AG20443 (cell line): ENCODE results near the gene IFT20.
"Not testable (repeated sequence)": the region's sequence is repeated elsewhere in the genome, so short reads cannot be mapped to it uniquely, and the experiment has no call there.

ENCODE experiments used
- DNase-seq: peaks from one replicate; pipeline ENCODE4 v3.0.0; 2012; ENCODE audit warnings: low spot score, mixed read lengths

The IFT20 gene

GRCh38 chr17:28363776-28364650, 28.7 kb upstream of the IFT20 start:
- DNase-seq, result no peak

- no peak for DNase-seq
These were observed 27.9 kb upstream of the IFT20 start for GRCh38 chr17:28363186-28363585.

- DNase-seq, result no peak
These were observed 22.6 kb upstream of the IFT20 start for GRCh38 chr17:28357901-28358197.

- peak; percentile 98 for DNase-seq
These were observed 22.0 kb upstream of the IFT20 start, which contains the start of gene POLDIP2 for GRCh38 chr17:28357061-28357900. Gene POLDIP2 (minus strand): TSS chr17:28357527. CDS start chr17:28357448, 79 bp downstream.

- DNase-seq, result no peak
These were observed 15.0 kb upstream of the IFT20 start for GRCh38 chr17:28350271-28350670.

GRCh38 chr17:28348979-28349378, 13.7 kb upstream of the IFT20 start:
- DNase-seq, result no peak

GRCh38 chr17:28347261-28347891, 12.1 kb upstream of the IFT20 start:
- DNase-seq, result peak; percentile 83

GRCh38 chr17:28346746-28347246, 11.5 kb upstream of the IFT20 start:
- no peak for DNase-seq

GRCh38 chr17:28346199-28346580, 10.9 kb upstream of the IFT20 start:
- DNase-seq, result no peak

- no peak for DNase-seq
These were observed 10.3 kb upstream of the IFT20 start for GRCh38 chr17:28345419-28346198.

GRCh38 chr17:28344435-28344901, 9.2 kb upstream of the IFT20 start:
- DNase-seq, result no peak

- DNase-seq, result no peak
These were observed 8.7 kb upstream of the IFT20 start for GRCh38 chr17:28344011-28344410.

GRCh38 chr17:28343491-28343932, 8.2 kb upstream of the IFT20 start:
- no peak for DNase-seq

GRCh38 chr17:28342313-28342712, 7.0 kb upstream of the IFT20 start:
- no peak for DNase-seq

GRCh38 chr17:28341516-28341915, 6.2 kb upstream of the IFT20 start:
- no peak for DNase-seq

GRCh38 chr17:28340374-28340773, 5.1 kb upstream of the IFT20 start:
- no peak for DNase-seq

GRCh38 chr17:28339431-28339830, 4.2 kb upstream of the IFT20 start:
- DNase-seq, result no peak

GRCh38 chr17:28338769-28339212, 3.5 kb upstream of the IFT20 start:
- not testable (repeated sequence) for DNase-seq

GRCh38 chr17:28338056-28338768, 2.9 kb upstream of the IFT20 start:
- no peak for DNase-seq

- DNase-seq, result peak; percentile 79
These were observed 943 bp upstream of the IFT20 start for GRCh38 chr17:28335959-28336871.
